Activated T-helper 1 cell treated with anti-CD3 and anti-CD28 coated beads, Interleukin-12 subunit alpha, Interleukin-12 subunit beta, Interleukin-2, Interleukin-4 antibody, amounts not matched to agents 30 ng/mL and 10 ng/mL and 1 ng/mL, durations not matched to agents 14 hours and 24 hours and 36 hours (primary cell): ENCODE measurements around the gene ENOX1. TPM values are rescaled to one million over a fixed set of nuclear protein-coding genes. Genes with fewer than 3 reads are reported as not detected.

Source experiments
- DNase-seq: peaks from one replicate; pipeline ENCODE4 v3.0.0; 2021; ENCODE audit warnings: low spot score
- H3K27ac Mint-ChIP-seq: one replicate; pipeline ENCODE4 v1.8.0; 2021; ENCODE audit warnings: mild to moderate bottlenecking, mixed read lengths
- H3K27me3 Mint-ChIP-seq: one replicate; pipeline ENCODE4 v1.8.0; 2022; ENCODE audit warnings: mild to moderate bottlenecking, moderate library complexity, mixed read lengths; ENCODE audit not compliant: insufficient read depth
- H3K36me3 Mint-ChIP-seq: one replicate; pipeline ENCODE4 v1.8.0; 2021; ENCODE audit warnings: low read depth, mixed read lengths
- H3K4me1 Mint-ChIP-seq: one replicate; pipeline ENCODE4 v1.8.0; 2021; ENCODE audit warnings: low read depth, mixed read lengths
- H3K4me3 Mint-ChIP-seq: one replicate; pipeline ENCODE4 v1.8.0; 2021; ENCODE audit warnings: mild to moderate bottlenecking, moderate library complexity, mixed read lengths
- H3K9me3 Mint-ChIP-seq: one replicate; pipeline ENCODE4 v1.8.0; 2021; ENCODE audit warnings: mixed read lengths
- intact Hi-C: fragments of 100-400 bp; cut with micrococcal nuclease; formaldehyde crosslinking; loops from one replicate; pipeline ENCODE4 v1.15.1; 2024
- total RNA-seq: library from RNA; stranded (reverse); gene quantifications from 2 replicates; pipeline ENCODE4 v1.2.3, GENCODE V29; 2022

ENOX1 gene
- total RNA-seq, 1 donor from 2014 or later, result 0.08 TPM

GRCh38 chr13:43561081-43561480, 225.7 kb downstream of the ENOX1 start:
- no peak overlapping the region for H3K4me3 Mint-ChIP-seq
- H3K9me3 Mint-ChIP-seq, result no peaks in the 10 kb centered on the region
- H3K36me3 Mint-ChIP-seq, result no peaks in the 10 kb centered on the region
- intact Hi-C loops, result no loop called here
- no peak overlapping the region for H3K27ac Mint-ChIP-seq
- peaks cover 8% of the 10 kb centered on the region for H3K27me3 Mint-ChIP-seq
- DNase-seq, result no peak
- H3K4me1 Mint-ChIP-seq, result no peaks in the 10 kb centered on the region

GRCh38 chr13:43558939-43559338, 227.8 kb downstream of the ENOX1 start:
- no peak overlapping the region for H3K27ac Mint-ChIP-seq
- DNase-seq, result no peak
- no peaks in the 10 kb centered on the region for H3K36me3 Mint-ChIP-seq
- intact Hi-C loops, result no loop called here
- H3K4me1 Mint-ChIP-seq, result no peaks in the 10 kb centered on the region
- no peaks in the 10 kb centered on the region for H3K9me3 Mint-ChIP-seq
- no peak overlapping the region for H3K4me3 Mint-ChIP-seq
- H3K27me3 Mint-ChIP-seq, result peaks cover 8% of the 10 kb centered on the region

DNA sequence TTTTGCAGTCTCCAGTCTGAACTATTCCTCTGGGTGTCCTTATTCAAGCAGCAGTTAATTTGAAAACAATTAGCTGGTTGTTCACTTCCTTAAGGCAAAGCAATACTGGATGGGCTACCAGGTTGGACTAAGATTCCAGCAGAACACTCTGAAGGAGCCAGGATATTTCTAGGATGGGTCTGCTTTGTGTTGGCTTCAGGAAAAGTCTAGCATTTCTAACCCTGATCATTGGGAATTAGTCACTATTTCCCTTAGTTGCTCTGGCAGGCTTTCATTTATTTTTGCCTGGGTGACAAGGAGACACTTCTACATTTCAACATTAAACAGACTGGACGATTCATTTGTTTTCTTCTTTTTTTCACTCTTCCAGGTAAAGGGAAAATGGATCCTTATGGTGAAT, 228.4 kb downstream of the ENOX1 start:
- H3K27ac Mint-ChIP-seq, result no peak overlapping the region
- H3K27me3 Mint-ChIP-seq, result peaks cover 8% of the 10 kb centered on the region
- DNase-seq, result no peak
- no peaks in the 10 kb centered on the region for H3K9me3 Mint-ChIP-seq
- H3K4me1 Mint-ChIP-seq, result no peaks in the 10 kb centered on the region
- H3K36me3 Mint-ChIP-seq, result no peaks in the 10 kb centered on the region
- no peak overlapping the region for H3K4me3 Mint-ChIP-seq
- intact Hi-C loops, result no loop called here

GRCh38 chr13:43555667-43556066, 231.1 kb downstream of the ENOX1 start:
- H3K36me3 Mint-ChIP-seq, result no peaks in the 10 kb centered on the region
- no peak overlapping the region for H3K4me3 Mint-ChIP-seq
- no peak for DNase-seq
- H3K9me3 Mint-ChIP-seq, result no peaks in the 10 kb centered on the region
- no peak overlapping the region for H3K27ac Mint-ChIP-seq
- H3K4me1 Mint-ChIP-seq, result no peaks in the 10 kb centered on the region
- peaks cover 9% of the 10 kb centered on the region for H3K27me3 Mint-ChIP-seq
- intact Hi-C loops, result no loop called here

- intact Hi-C loops, result no loop called here
Measured at GRCh38 chr13:43551897-43552456, 234.8 kb downstream of the ENOX1 start.

GRCh38 chr13:43546816-43547215, 240.0 kb downstream of the ENOX1 start:
- no peaks in the 10 kb centered on the region for H3K9me3 Mint-ChIP-seq
- no peak overlapping the region for H3K27ac Mint-ChIP-seq
- no peak for DNase-seq
- no peak overlapping the region for H3K4me3 Mint-ChIP-seq
- no peaks in the 10 kb centered on the region for H3K36me3 Mint-ChIP-seq
- H3K27me3 Mint-ChIP-seq, result peaks cover 3% of the 10 kb centered on the region
- peaks cover 7% of the 10 kb centered on the region for H3K4me1 Mint-ChIP-seq
- intact Hi-C loops, result no loop called here

More at GRCh38 chr13:43551897-43552456, 234.8 kb downstream of the ENOX1 start:
- H3K4me1 Mint-ChIP-seq, result peaks cover 7% of the 10 kb centered on the region
- H3K9me3 Mint-ChIP-seq, result no peaks in the 10 kb centered on the region
- peaks cover 7% of the 10 kb centered on the region for H3K27me3 Mint-ChIP-seq
- H3K4me3 Mint-ChIP-seq, result no peak overlapping the region
- H3K27ac Mint-ChIP-seq, result no peak overlapping the region
- DNase-seq, result no peak
- no peaks in the 10 kb centered on the region for H3K36me3 Mint-ChIP-seq

GRCh38 chr13:43546251-43546650, 240.5 kb downstream of the ENOX1 start:
- no peak overlapping the region for H3K27ac Mint-ChIP-seq
- peaks cover 3% of the 10 kb centered on the region for H3K27me3 Mint-ChIP-seq
- DNase-seq, result no peak
- peaks cover 7% of the 10 kb centered on the region for H3K4me1 Mint-ChIP-seq
- intact Hi-C loops, result no loop called here
- H3K9me3 Mint-ChIP-seq, result no peaks in the 10 kb centered on the region
- no peak overlapping the region for H3K4me3 Mint-ChIP-seq
- H3K36me3 Mint-ChIP-seq, result no peaks in the 10 kb centered on the region

- H3K4me1 Mint-ChIP-seq, result peaks cover 7% of the 10 kb centered on the region
- H3K27ac Mint-ChIP-seq, result no peak overlapping the region
- intact Hi-C loops, result no loop called here
- DNase-seq, result no peak
- no peaks in the 10 kb centered on the region for H3K9me3 Mint-ChIP-seq
- no peaks in the 10 kb centered on the region for H3K27me3 Mint-ChIP-seq
- H3K4me3 Mint-ChIP-seq, result no peak overlapping the region
- H3K36me3 Mint-ChIP-seq, result no peaks in the 10 kb centered on the region
Measured at GRCh38 chr13:43545317-43545874, 241.4 kb downstream of the ENOX1 start.

- intact Hi-C loops, result no loop called here
- no peak overlapping the region for H3K4me3 Mint-ChIP-seq
Measured at GRCh38 chr13:43544631-43545030, 242.1 kb downstream of the ENOX1 start.

GRCh38 chr13:43544011-43544410, 242.8 kb downstream of the ENOX1 start:
- Mint-ChIP-seq H3K4me1 (peaks cover 7% of the 10 kb centered on the region), H3K36me3 (no peaks in the 10 kb centered on the region), H3K27me3 (peaks cover 3% of the 10 kb centered on the region), H3K4me3 (no peak overlapping the region), H3K9me3 (peaks cover 3% of the 10 kb centered on the region), H3K27ac (no peak overlapping the region)
- intact Hi-C loops, result no loop called here
- no peak for DNase-seq

More at GRCh38 chr13:43544631-43545030, 242.1 kb downstream of the ENOX1 start:
- H3K4me1 Mint-ChIP-seq, result peaks cover 7% of the 10 kb centered on the region
- H3K27ac Mint-ChIP-seq, result no peak overlapping the region
- no peaks in the 10 kb centered on the region for H3K9me3 Mint-ChIP-seq
- no peak for DNase-seq
- peaks cover 2% of the 10 kb centered on the region for H3K27me3 Mint-ChIP-seq
- H3K36me3 Mint-ChIP-seq, result no peaks in the 10 kb centered on the region

DNA sequence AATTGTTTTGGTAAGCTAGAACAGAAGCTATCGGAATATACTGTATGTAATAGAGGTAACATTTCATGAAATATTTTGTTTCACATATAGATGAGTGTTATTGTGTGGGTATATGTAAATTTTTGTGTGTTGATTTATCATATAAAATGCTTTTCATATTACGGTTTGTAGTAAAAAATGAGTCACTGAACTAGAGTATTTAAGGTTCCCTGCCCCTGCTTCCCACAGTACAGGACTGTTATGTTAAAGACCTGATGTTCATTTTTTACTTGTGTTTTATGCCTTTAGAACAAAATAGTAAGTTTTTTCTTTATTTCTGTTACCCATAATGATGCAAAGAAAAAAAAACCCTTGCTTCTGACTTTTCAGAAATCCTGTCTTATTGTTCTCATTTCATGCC, 243.4 kb downstream of the ENOX1 start:
- peaks cover 7% of the 10 kb centered on the region for H3K4me1 Mint-ChIP-seq
- no peak overlapping the region for H3K4me3 Mint-ChIP-seq

DNA sequence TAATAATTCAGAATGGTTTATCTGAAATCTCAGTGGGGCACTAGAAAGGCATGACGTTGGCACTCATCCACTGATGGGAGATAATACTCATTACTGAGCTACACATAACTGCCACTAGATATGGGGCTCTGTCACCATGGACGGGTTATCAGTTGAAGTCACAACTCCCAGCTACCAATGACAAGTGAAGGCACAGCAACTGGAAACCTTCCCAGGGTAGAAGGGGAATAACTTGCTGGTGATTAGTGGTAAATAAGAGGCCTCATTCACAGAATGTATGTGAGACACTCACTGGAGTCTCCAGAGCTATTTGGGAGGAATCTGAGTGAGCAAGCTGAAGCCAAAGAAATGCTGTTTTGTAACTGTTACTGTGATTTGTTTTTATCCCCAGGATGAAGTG, 249.6 kb downstream of the ENOX1 start:
- no peak for DNase-seq
- intact Hi-C loops, result no loop called here
- H3K4me1 Mint-ChIP-seq, result no peaks in the 10 kb centered on the region
- no peak overlapping the region for H3K4me3 Mint-ChIP-seq
- no peak overlapping the region for H3K27ac Mint-ChIP-seq
- H3K9me3 Mint-ChIP-seq, result peaks cover 4% of the 10 kb centered on the region
- no peaks in the 10 kb centered on the region for H3K36me3 Mint-ChIP-seq
- H3K27me3 Mint-ChIP-seq, result peaks cover 6% of the 10 kb centered on the region

More for the DNA sequence above, 243.4 kb downstream of the ENOX1 start:
- no peak overlapping the region for H3K27ac Mint-ChIP-seq
- peaks cover 3% of the 10 kb centered on the region for H3K27me3 Mint-ChIP-seq
- H3K9me3 Mint-ChIP-seq, result peaks cover 4% of the 10 kb centered on the region
- DNase-seq, result no peak
- no peaks in the 10 kb centered on the region for H3K36me3 Mint-ChIP-seq
- intact Hi-C loops, result no loop called here

- H3K36me3 Mint-ChIP-seq, result no peaks in the 10 kb centered on the region
- intact Hi-C loops, result no loop called here
- no peaks in the 10 kb centered on the region for H3K9me3 Mint-ChIP-seq
- H3K27ac Mint-ChIP-seq, result no peak overlapping the region
- DNase-seq, result no peak
- no peak overlapping the region for H3K4me3 Mint-ChIP-seq
- H3K27me3 Mint-ChIP-seq, result peaks cover 4% of the 10 kb centered on the region
- H3K4me1 Mint-ChIP-seq, result no peaks in the 10 kb centered on the region
Measured at GRCh38 chr13:43529796-43530195, 257.0 kb downstream of the ENOX1 start.

DNA sequence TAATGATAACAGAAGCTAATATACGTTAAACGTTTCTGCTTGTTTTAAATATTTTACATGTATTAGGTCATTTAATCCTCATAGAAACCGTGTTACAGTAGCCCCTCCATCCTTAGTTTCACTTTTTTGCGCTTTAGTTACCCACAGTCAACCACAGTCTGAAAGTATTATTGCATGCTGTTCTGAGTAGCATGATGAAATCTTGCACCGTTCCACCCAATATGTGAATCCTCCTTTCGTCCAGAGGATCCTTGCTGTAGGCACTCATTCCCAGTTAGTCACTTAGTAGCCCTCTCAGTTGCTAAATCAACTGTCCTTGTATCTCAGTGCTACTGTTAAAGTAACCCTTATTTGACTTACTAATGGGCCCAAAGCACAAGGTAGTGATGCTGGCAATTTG, 257.8 kb downstream of the ENOX1 start:
- Mint-ChIP-seq H3K27me3 (peaks cover 4% of the 10 kb centered on the region), H3K9me3 (no peaks in the 10 kb centered on the region), H3K36me3 (no peaks in the 10 kb centered on the region), H3K4me3 (no peak overlapping the region), H3K4me1 (no peaks in the 10 kb centered on the region), H3K27ac (no peak overlapping the region)
- DNase-seq, result no peak
- intact Hi-C loops, result no loop called here
